Activated T-helper 1 cell treated with anti-CD3 and anti-CD28 coated beads, Interleukin-2, amount 50 U/mL, for 16 hours (primary cell): ENCODE results near the gene TTC28.
"Not testable (repeated sequence)": the region's sequence is repeated elsewhere in the genome, so short reads cannot be mapped to it uniquely, and the experiment has no call there.

Experiments
- DNase-seq, 2 donors: peaks; one replicate each; pipeline ENCODE4 v3.0.0-alpha.2; 2020; ENCODE audit warnings: low read depth in 1 of 2, low spot score in 1 of 2

The TTC28 gene

GRCh38 chr22:28239941-28240340 lies 439.7 kb downstream of the TTC28 start:
- DNase-seq = no peak

GRCh38 chr22:28237783-28238182 lies 441.9 kb downstream of the TTC28 start:
- DNase-seq = no peak

GRCh38 chr22:28237112-28237511 lies 442.5 kb downstream of the TTC28 start:
- DNase-seq = no peak

- no peak for DNase-seq
These were observed 447.4 kb downstream of the TTC28 start for GRCh38 chr22:28232204-28232603.

- no peak for DNase-seq
These were observed 448.2 kb downstream of the TTC28 start for GRCh38 chr22:28231441-28231840.

- DNase-seq = no peak
These were observed 449.0 kb downstream of the TTC28 start for GRCh38 chr22:28230671-28231070.

- no peak for DNase-seq
These were observed 449.8 kb downstream of the TTC28 start for GRCh38 chr22:28229566-28230485.

- DNase-seq = no peak
These were observed 455.8 kb downstream of the TTC28 start for GRCh38 chr22:28223826-28224225.

- no peak for DNase-seq
These were observed 456.5 kb downstream of the TTC28 start for GRCh38 chr22:28222976-28223745.

- no peak for DNase-seq
These were observed 457.1 kb downstream of the TTC28 start for GRCh38 chr22:28222571-28222970.

GRCh38 chr22:28222052-28222451 lies 457.6 kb downstream of the TTC28 start:
- no peak for DNase-seq

GRCh38 chr22:28220626-28221363 lies 458.8 kb downstream of the TTC28 start:
- DNase-seq = no peak

GRCh38 chr22:28217277-28217676 lies 462.4 kb downstream of the TTC28 start:
- no peak for DNase-seq

GRCh38 chr22:28214750-28215149 lies 464.9 kb downstream of the TTC28 start:
- DNase-seq = not testable (repeated sequence)

- not testable (repeated sequence) for DNase-seq
These were observed 470.2 kb downstream of the TTC28 start for GRCh38 chr22:28209457-28209856.

GRCh38 chr22:28208787-28209186 lies 470.9 kb downstream of the TTC28 start:
- no peak for DNase-seq

- no peak for DNase-seq
These were observed 471.6 kb downstream of the TTC28 start for GRCh38 chr22:28208036-28208435.

GRCh38 chr22:28207281-28208030 lies 472.2 kb downstream of the TTC28 start:
- DNase-seq = no peak

- no peak for DNase-seq
These were observed 473.7 kb downstream of the TTC28 start for GRCh38 chr22:28205926-28206325.

GRCh38 chr22:28204382-28204781 lies 475.3 kb downstream of the TTC28 start:
- DNase-seq = no peak

- DNase-seq = no peak
These were observed 476.4 kb downstream of the TTC28 start for GRCh38 chr22:28203286-28203685.
